ENCODE measurements around the gene SV2C.

The SV2C gene

DNA sequence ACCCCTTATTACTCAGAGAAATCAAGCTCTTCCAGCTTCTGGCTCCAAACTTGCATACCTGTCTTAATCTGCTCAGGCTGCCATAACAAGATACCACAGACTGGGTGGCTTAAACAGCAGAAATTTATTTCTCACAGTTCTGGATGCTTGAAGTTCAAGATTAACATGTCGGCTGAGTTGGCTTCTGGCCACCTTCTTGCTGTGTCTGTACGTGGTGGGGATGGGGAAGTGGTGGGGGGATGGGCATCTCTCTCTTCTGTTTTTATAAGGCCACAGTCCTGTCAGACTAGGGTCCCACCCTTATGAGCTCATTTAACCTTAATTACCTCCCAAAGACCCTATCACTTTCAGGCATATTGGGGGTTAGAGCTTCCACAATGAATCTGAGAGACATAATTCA lies 140.5 kb downstream of the SV2C start:
- no peak for DNase-seq (ENCODE audit: extremely low spot score)
- no peak for TF ChIP-seq ZNF384 (IDR thresholded peaks at IDR 0.05)
- TF ChIP-seq NFRKB (IDR thresholded peaks at IDR 0.05), result no peak
- no peak for TF ChIP-seq FOXK2 (IDR thresholded peaks at IDR 0.05)
- no peak for TF ChIP-seq LEF1 (IDR thresholded peaks at IDR 0.05; ENCODE audit: borderline replicate concordance)
- no peak for TF ChIP-seq BHLHE40 (IDR thresholded peaks at IDR 0.05; ENCODE audit: borderline replicate concordance)
- no peak for TF ChIP-seq SUZ12 (IDR thresholded peaks at IDR 0.05)
- no peak for TF ChIP-seq ARNT (IDR thresholded peaks at IDR 0.05)
- no peak for TF ChIP-seq TARDBP (IDR thresholded peaks at IDR 0.05)
- TF ChIP-seq ELF4 (IDR thresholded peaks at IDR 0.05), result no peak
- TF ChIP-seq, protein P1, sequence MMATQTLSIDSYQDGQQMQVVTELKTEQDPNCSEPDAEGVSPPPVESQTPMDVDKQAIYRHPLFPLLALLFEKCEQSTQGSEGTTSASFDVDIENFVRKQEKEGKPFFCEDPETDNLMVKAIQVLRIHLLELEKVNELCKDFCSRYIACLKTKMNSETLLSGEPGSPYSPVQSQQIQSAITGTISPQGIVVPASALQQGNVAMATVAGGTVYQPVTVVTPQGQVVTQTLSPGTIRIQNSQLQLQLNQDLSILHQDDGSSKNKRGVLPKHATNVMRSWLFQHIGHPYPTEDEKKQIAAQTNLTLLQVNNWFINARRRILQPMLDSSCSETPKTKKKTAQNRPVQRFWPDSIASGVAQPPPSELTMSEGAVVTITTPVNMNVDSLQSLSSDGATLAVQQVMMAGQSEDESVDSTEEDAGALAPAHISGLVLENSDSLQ (IDR thresholded peaks at IDR 0.05), result no peak
- no peak for TF ChIP-seq CTBP1 (IDR thresholded peaks at IDR 0.05; ENCODE audit: borderline replicate concordance)
- no peak for TF ChIP-seq HDGF (IDR thresholded peaks at IDR 0.05; ENCODE audit: borderline replicate concordance)
- POLR2A ChIA-PET, result no interaction called here
- CTCF ChIA-PET, result interaction anchor here (0.6 kb wide), 1 partner anchor 374 kb away, joined by 3 read pairs; no protein-coding TSS in a partner anchor

DNA sequence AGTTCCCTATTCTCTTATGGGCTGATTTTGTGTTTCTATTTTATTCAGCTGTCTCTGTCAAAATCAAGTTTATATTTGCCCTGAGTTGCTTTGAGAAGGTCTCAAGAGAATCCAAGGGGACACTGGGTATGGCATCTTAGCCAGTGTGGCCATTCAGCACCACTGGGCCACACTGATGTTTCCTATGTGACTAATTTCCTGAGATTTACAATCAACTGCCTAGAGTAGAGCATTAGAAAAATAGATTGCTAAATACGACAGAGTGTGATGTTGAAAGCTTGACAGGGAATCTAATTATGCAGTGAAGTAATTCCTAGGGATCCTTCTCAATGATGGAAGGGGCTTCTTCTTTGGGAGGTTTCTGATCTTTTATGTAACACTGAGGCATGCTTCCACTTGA lies 141.7 kb downstream of the SV2C start:
- CTCF ChIA-PET, result no interaction called here
- DNase-seq (ENCODE audit: extremely low spot score), result no peak
- TF ChIP-seq, protein P1 (IDR thresholded peaks at IDR 0.05), result no peak
- TF ChIP-seq ZNF384 (IDR thresholded peaks at IDR 0.05) (no peak), LEF1 (IDR thresholded peaks at IDR 0.05; ENCODE audit: borderline replicate concordance) (no peak), NFRKB (IDR thresholded peaks at IDR 0.05) (no peak), FOXK2 (IDR thresholded peaks at IDR 0.05) (no peak), BHLHE40 (IDR thresholded peaks at IDR 0.05; ENCODE audit: borderline replicate concordance) (no peak), ELF4 (IDR thresholded peaks at IDR 0.05) (no peak), L3MBTL2 (conservative IDR thresholded peaks at IDR 0.05) (no peak), ARNT (IDR thresholded peaks at IDR 0.05) (no peak), HDGF (IDR thresholded peaks at IDR 0.05; ENCODE audit: borderline replicate concordance) (no peak), CTBP1 (IDR thresholded peaks at IDR 0.05; ENCODE audit: borderline replicate concordance) (no peak)
- POLR2A ChIA-PET, result no interaction called here

DNA sequence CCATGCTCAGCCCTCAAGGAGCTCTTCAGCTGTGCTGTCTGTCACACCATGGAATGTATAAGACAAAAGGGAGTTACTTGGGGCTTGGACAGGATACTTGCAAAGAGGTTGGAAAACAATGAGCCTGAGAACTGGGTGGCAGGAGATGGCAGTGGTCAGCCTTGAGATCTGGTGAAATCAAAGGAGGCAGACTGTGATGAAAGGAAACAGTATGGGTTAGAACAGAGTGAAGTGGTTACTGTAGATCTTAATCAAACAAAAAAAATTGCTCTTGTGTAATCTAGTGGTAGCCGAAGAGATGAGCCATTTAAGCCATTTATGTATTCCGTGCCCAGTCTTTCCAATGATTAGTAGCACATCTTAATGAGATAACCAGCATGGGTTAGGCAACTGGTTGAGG lies 142.2 kb downstream of the SV2C start:
- CTCF ChIA-PET, result no interaction called here
- POLR2A ChIA-PET, result no interaction called here
- no peak for DNase-seq (ENCODE audit: extremely low spot score)
- TF ChIP-seq BHLHE40 (IDR thresholded peaks at IDR 0.05; ENCODE audit: borderline replicate concordance) (no peak), SP1 (IDR thresholded peaks at IDR 0.05) (no peak), FOXA1 (IDR thresholded peaks at IDR 0.05) (no peak)

DNA sequence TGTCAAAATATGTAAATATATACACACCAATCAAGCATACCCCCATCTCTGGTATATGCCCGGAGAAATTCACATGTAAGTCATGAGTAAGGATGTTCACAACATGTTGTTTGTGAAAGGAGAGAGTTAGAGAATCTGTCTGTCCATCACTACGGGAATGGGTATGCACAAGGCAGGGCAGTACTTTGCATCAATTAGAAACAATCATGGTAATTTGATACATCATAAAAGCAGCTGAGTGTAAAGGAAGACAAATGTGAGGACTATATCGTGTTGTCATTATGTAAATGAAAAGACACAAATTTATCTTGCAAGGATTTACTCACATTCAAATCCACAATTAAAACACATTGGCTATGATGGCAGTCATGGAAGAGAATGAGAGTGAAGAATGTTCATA lies 146.7 kb downstream of the SV2C start:
- ChIA-PET CTCF (no interaction called here), POLR2A (no interaction called here)
- TF ChIP-seq ARNT (IDR thresholded peaks at IDR 0.05) (no peak), LEF1 (IDR thresholded peaks at IDR 0.05; ENCODE audit: borderline replicate concordance) (no peak), TARDBP (IDR thresholded peaks at IDR 0.05) (no peak), HDGF (IDR thresholded peaks at IDR 0.05; ENCODE audit: borderline replicate concordance) (no peak), FOXM1 (IDR thresholded peaks at IDR 0.05; ENCODE audit: borderline replicate concordance) (no peak), SUZ12 (IDR thresholded peaks at IDR 0.05) (no peak), BHLHE40 (IDR thresholded peaks at IDR 0.05; ENCODE audit: borderline replicate concordance) (no peak), ELF4 (IDR thresholded peaks at IDR 0.05) (no peak), NFRKB (IDR thresholded peaks at IDR 0.05) (no peak), SP1 (IDR thresholded peaks at IDR 0.05) (no peak), L3MBTL2 (conservative IDR thresholded peaks at IDR 0.05) (no peak), CTBP1 (IDR thresholded peaks at IDR 0.05; ENCODE audit: borderline replicate concordance) (no peak), FOXK2 (IDR thresholded peaks at IDR 0.05) (no peak), ZNF384 (IDR thresholded peaks at IDR 0.05) (no peak), FOXA1 (IDR thresholded peaks at IDR 0.05) (no peak)
- TF ChIP-seq, protein P1 (IDR thresholded peaks at IDR 0.05), result no peak
- no peak for DNase-seq (ENCODE audit: extremely low spot score)

DNA sequence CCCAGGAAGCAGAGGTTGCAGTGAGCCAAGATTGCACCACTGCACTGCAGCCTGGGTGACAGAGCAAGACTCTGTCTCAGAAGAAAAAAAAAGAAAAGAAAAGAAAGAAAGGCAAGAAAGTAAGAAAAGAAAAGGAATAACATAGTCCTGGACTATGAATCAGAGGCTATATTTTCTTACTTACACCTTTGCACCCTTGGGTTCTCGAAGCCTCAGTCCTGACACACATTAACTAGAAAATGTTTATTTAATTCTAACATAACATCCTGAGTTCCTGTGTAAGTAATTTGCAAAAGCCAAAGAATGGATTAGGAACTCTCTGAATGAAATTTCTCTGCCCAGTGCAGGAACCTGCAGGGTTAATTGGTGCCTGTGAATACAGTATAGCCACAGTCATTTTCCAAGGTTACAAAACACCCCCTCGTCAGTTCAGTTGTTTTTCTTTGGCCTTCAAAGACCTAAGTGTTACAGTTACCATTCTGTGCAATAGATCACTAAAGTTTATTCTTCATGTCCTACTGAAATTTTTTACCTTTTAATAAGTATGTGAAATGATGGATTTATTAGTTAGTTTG lies 147.6 kb downstream of the SV2C start:
- CTCF ChIA-PET, result no interaction called here
- POLR2A ChIA-PET, result no interaction called here

More for the DNA sequence above, 147.6 kb downstream of the SV2C start:
- TF ChIP-seq ZNF384 (IDR thresholded peaks at IDR 0.05), result no peak
- no peak for TF ChIP-seq TARDBP (IDR thresholded peaks at IDR 0.05)
- TF ChIP-seq NFRKB (IDR thresholded peaks at IDR 0.05), result no peak
- no peak for TF ChIP-seq L3MBTL2 (conservative IDR thresholded peaks at IDR 0.05)
- TF ChIP-seq, protein P1 (IDR thresholded peaks at IDR 0.05), result no peak
- TF ChIP-seq SUZ12 (IDR thresholded peaks at IDR 0.05), result no peak
- no peak for TF ChIP-seq SP1 (IDR thresholded peaks at IDR 0.05)
- TF ChIP-seq LEF1 (IDR thresholded peaks at IDR 0.05; ENCODE audit: borderline replicate concordance), result no peak
- TF ChIP-seq FOXA1 (IDR thresholded peaks at IDR 0.05), result no peak
- TF ChIP-seq FOXK2 (IDR thresholded peaks at IDR 0.05), result no peak
- no peak for TF ChIP-seq CTBP1 (IDR thresholded peaks at IDR 0.05; ENCODE audit: borderline replicate concordance)
- TF ChIP-seq FOXM1 (IDR thresholded peaks at IDR 0.05; ENCODE audit: borderline replicate concordance), result no peak
- no peak for TF ChIP-seq ARNT (IDR thresholded peaks at IDR 0.05)
- TF ChIP-seq BHLHE40 (IDR thresholded peaks at IDR 0.05; ENCODE audit: borderline replicate concordance), result no peak
- TF ChIP-seq HDGF (IDR thresholded peaks at IDR 0.05; ENCODE audit: borderline replicate concordance), result no peak
- TF ChIP-seq ELF4 (IDR thresholded peaks at IDR 0.05), result no peak
- no peak for DNase-seq (ENCODE audit: extremely low spot score)

Data from HEK293T (cell line).